ENCODE data around the gene MYH7.

DNA sequence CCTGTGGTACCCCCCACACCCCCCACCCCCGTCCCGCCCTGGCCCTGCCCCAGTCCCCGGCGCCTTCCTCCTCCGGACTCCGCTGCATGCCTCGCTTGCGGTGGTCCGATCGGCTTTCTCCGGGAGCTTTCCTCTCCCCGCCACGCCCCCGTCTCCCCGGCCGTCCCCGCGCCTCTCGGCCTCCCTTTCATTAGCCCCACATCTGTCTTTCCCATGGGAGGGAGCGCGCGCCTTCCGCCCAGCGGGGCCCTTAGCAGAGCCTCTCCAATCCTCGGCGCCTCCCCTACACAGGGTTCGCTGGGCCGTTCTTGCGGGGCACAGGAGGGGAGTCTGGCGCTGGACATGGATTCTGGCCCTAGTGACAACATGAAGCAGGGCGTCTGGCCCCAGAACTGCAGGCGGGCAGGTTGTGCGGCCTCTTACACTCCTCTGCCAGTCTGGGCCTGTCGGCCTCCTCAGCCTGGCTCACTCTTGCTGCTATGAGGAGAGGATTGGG is 69.0 kb downstream of the MYH7 start:
- no peak for TF ChIP-seq CTCF (optimal IDR thresholded peaks at IDR 0.05 in 1 of 3, IDR thresholded peaks at IDR 0.05 in 1 of 3, conservative IDR thresholded peaks at IDR 0.05 in 1 of 3; ENCODE audit: extremely low read depth in 1 of 3, insufficient read depth in 2 of 3, low read length in 3 of 3)
- no peak for TF ChIP-seq EZH2 (IDR thresholded peaks at IDR 0.05; ENCODE audit: low read length)
